GM18498 (cell line): Measurements from ENCODE around the gene KCNQ1.

ENCODE experiments used
- ATAC-seq: cut with Tn5 transposase; IDR thresholded peaks from one replicate; pipeline ENCODE4 v1.9.1; 2021; ENCODE audit warnings: mild to moderate bottlenecking, moderate library complexity; ENCODE audit not compliant: unreplicated experiment

Gene KCNQ1

GRCh38 chr11:2409611-2410468 is 35.0 kb upstream of the KCNQ1 start:
- no peak for ATAC-seq

- ATAC-seq, result no peak
These were observed 34.2 kb upstream of the KCNQ1 start for GRCh38 chr11:2410616-2411015.

GRCh38 chr11:2411446-2412305 is 33.1 kb upstream of the KCNQ1 start:
- ATAC-seq, result no peak

GRCh38 chr11:2412323-2412722 is 32.5 kb upstream of the KCNQ1 start:
- ATAC-seq, result no peak

- ATAC-seq, result no peak
These were observed 30.8 kb upstream of the KCNQ1 start for GRCh38 chr11:2413742-2414579.

- ATAC-seq, result no peak
These were observed 30.2 kb upstream of the KCNQ1 start for GRCh38 chr11:2414616-2415015.

- ATAC-seq, result no peak
These were observed 29.6 kb upstream of the KCNQ1 start for GRCh38 chr11:2415171-2415570.

GRCh38 chr11:2415601-2416380 is 29.0 kb upstream of the KCNQ1 start:
- ATAC-seq, result no peak

GRCh38 chr11:2416765-2417164 is 28.0 kb upstream of the KCNQ1 start:
- ATAC-seq, result no peak

GRCh38 chr11:2417856-2418692 is 26.7 kb upstream of the KCNQ1 start:
- ATAC-seq, result no peak

GRCh38 chr11:2418693-2419360 is 26.0 kb upstream of the KCNQ1 start:
- no peak for ATAC-seq

- no peak for ATAC-seq
These were observed 24.9 kb upstream of the KCNQ1 start for GRCh38 chr11:2419638-2420501.

- ATAC-seq, result peak; percentile 73
These were observed 24.1 kb upstream of the KCNQ1 start for GRCh38 chr11:2420502-2421225.

- no peak for ATAC-seq
These were observed 23.4 kb upstream of the KCNQ1 start for GRCh38 chr11:2421226-2421994.

- no peak for ATAC-seq
These were observed 22.8 kb upstream of the KCNQ1 start for GRCh38 chr11:2421996-2422395.

GRCh38 chr11:2422461-2423156 is 22.2 kb upstream of the KCNQ1 start:
- ATAC-seq, result no peak
